CD14-positive monocyte (primary cell): ENCODE results near the gene USP48. TPM values are rescaled to one million over a fixed set of nuclear protein-coding genes. Genes with fewer than 3 reads are reported as not detected.

Experiments
- DNase-seq, 3 donors: peaks; one replicate each; pipeline ENCODE4 v3.0.0-alpha.2; 2011 to 2022
- H2AFZ ChIP-seq: 2 replicates; pipeline ENCODE4 v1.6.0; 2012; ENCODE audit warnings: mild to moderate bottlenecking, low read depth, low read length, inconsistent platforms; ENCODE audit not compliant: insufficient read depth, poor library complexity, severe bottlenecking
- H3K27ac ChIP-seq, 2 donors: 1 replicate in 1 of 2; 2 replicates in 1 of 2; pipeline ENCODE4 v1.5.1; 2012 to 2013; ENCODE audit warnings: low read length in 2 of 2, control low read depth in 1 of 2, inconsistent platforms in 1 of 2, low read depth in 1 of 2, mild to moderate bottlenecking in 1 of 2
- H3K27me3 ChIP-seq, 2 donors: one replicate each; pipeline versions ENCODE4 v1.6.0 to v1.6.1; 2011 to 2013; ENCODE audit warnings: low read length in 2 of 2; ENCODE audit not compliant: control insufficient read depth in 2 of 2, insufficient read depth in 2 of 2
- H3K36me3 ChIP-seq, 2 donors: replicated peaks in 1 of 2; 1 replicate in 1 of 2; 2 replicates in 1 of 2; pipeline versions ENCODE4 v1.5.1 to v1.6.1; 2012 to 2013; ENCODE audit warnings: low read length in 2 of 2, control low read depth in 1 of 2, inconsistent platforms in 1 of 2, mild to moderate bottlenecking in 1 of 2; ENCODE audit not compliant: insufficient read depth in 2 of 2, control insufficient read depth in 1 of 2
- H3K4me1 ChIP-seq, 2 donors: 1 replicate in 1 of 2; 2 replicates in 1 of 2; pipeline versions ENCODE4 v1.5.1 to v1.6.1; 2012 to 2013; ENCODE audit warnings: low read length in 2 of 2, control low read depth in 1 of 2, inconsistent platforms in 1 of 2, mild to moderate bottlenecking in 1 of 2, moderate library complexity in 1 of 2; ENCODE audit not compliant: insufficient read depth in 2 of 2, control insufficient read depth in 1 of 2
- H3K4me2 ChIP-seq: replicated peaks from 2 replicates; pipeline ENCODE3; 2012; ENCODE audit warnings: low read length, moderate library complexity, mild to moderate bottlenecking; ENCODE audit not compliant: poor library complexity, severe bottlenecking; ENCODE audit errors: extremely low read depth
- H3K4me3 ChIP-seq, 3 experiments: fragments of 200-600 bp in 1 of 3; sonication (generic) in 1 of 3; replicated peaks in 1 of 3; 1 replicate in 2 of 3; 2 replicates in 1 of 3; pipeline ENCODE4 v1.5.1; 2011 to 2013; ENCODE audit warnings: low read length in 3 of 3, mild to moderate bottlenecking in 3 of 3, control low read depth in 2 of 3, low read depth in 2 of 3, inconsistent platforms in 1 of 3, moderate library complexity in 1 of 3
- H3K79me2 ChIP-seq: 2 replicates; pipeline ENCODE4 v1.6.0; 2012; ENCODE audit warnings: mild to moderate bottlenecking, control low read depth, inconsistent platforms, low read length, moderate library complexity; ENCODE audit not compliant: insufficient read depth
- H3K9ac ChIP-seq: 2 replicates; pipeline ENCODE4 v1.6.0; 2017; ENCODE audit warnings: low read length, mild to moderate bottlenecking; ENCODE audit not compliant: insufficient read depth, poor library complexity, severe bottlenecking
- H3K9me3 ChIP-seq, 2 donors: replicated peaks in 1 of 2; 1 replicate in 1 of 2; 2 replicates in 1 of 2; pipeline versions ENCODE4 v1.5.1 to v1.6.1; 2012 to 2013; ENCODE audit warnings: low read length in 2 of 2, control low read depth in 1 of 2; ENCODE audit not compliant: control insufficient read depth in 1 of 2, insufficient read depth in 1 of 2
- H4K20me1 ChIP-seq: 2 replicates; pipeline ENCODE4 v1.6.0; 2012; ENCODE audit warnings: mild to moderate bottlenecking, low read length, control low read depth, moderate library complexity; ENCODE audit not compliant: insufficient read depth
- H3K27ac Mint-ChIP-seq, 7 donors: one replicate each; pipeline ENCODE4 v1.8.0; 2020; ENCODE audit warnings: mild to moderate bottlenecking in 7 of 7, mixed read lengths in 7 of 7, moderate library complexity in 6 of 7, inconsistent platforms in 2 of 7
- H3K27me3 Mint-ChIP-seq, 3 donors: one replicate each; pipeline ENCODE4 v1.8.0; 2021 to 2022; ENCODE audit warnings: low read depth in 3 of 3, mild to moderate bottlenecking in 3 of 3, mixed read lengths in 3 of 3, moderate library complexity in 3 of 3, inconsistent platforms in 1 of 3
- H3K36me3 Mint-ChIP-seq, 2 donors: one replicate each; pipeline ENCODE4 v1.8.0; 2020; ENCODE audit warnings: mixed read lengths in 2 of 2, inconsistent platforms in 1 of 2, mild to moderate bottlenecking in 1 of 2
- H3K4me1 Mint-ChIP-seq: one replicate; pipeline ENCODE4 v1.8.0; 2020; ENCODE audit warnings: mild to moderate bottlenecking, mixed read lengths
- H3K4me3 Mint-ChIP-seq, 2 donors: one replicate each; pipeline ENCODE4 v1.8.0; 2020; ENCODE audit warnings: mild to moderate bottlenecking in 2 of 2, mixed read lengths in 2 of 2, moderate library complexity in 1 of 2
- H3K9me3 Mint-ChIP-seq, 7 donors: one replicate each; pipeline ENCODE4 v1.8.0; 2020 to 2022; ENCODE audit warnings: mixed read lengths in 7 of 7, mild to moderate bottlenecking in 6 of 7, moderate library complexity in 6 of 7, inconsistent platforms in 2 of 7
- CTCF ChIP-seq: fragments of 200-600 bp; IDR thresholded peaks from one replicate; pipeline ENCODE4 v1.8.0; 2022; ENCODE audit warnings: antibody characterized with exemption, mild to moderate bottlenecking
- WGBS: methylation state at CpG from one replicate; pipeline ENCODE4 v1.1.5; 2013; ENCODE audit warnings: missing lambda C conversion rate; ENCODE audit not compliant: insufficient coverage; 5-methylcytosine and 5-hydroxymethylcytosine counted together
- intact Hi-C, 2 donors: fragments of 100-400 bp; cut with micrococcal nuclease; formaldehyde crosslinking; loops; one replicate each; pipeline versions ENCODE4 v1.15.0 to v1.15.1; 2023
- polyA plus RNA-seq, 3 donors: library from polyadenylated mRNA; depleted of rRNA in 1 of 3; unstranded in 2 of 3; stranded (reverse) in 1 of 3; fragments of 300-500 nt in 2 of 3; fragments of >200 nt in 1 of 3; fragmentation: Illumina TruSeq in 2 of 3; gene quantifications; 1 replicate in 2 of 3; 2 replicates in 1 of 3; pipeline ENCODE4 v1.2.3, GENCODE V29; 2012 to 2021

Gene USP48
- polyA plus RNA-seq, 3 donors = 26.5 to 40.2 (median 34.3) TPM

GRCh38 chr1:21707086-21707840 is 75.7 kb downstream of the USP48 start:
- Histone ChIP-seq H3K4me1 (peaks cover 5 to 8% of the 10 kb centered on the region in 2 donors), H3K27ac (peak overlapping the region in 1 of 2 donors; percentile 11), H3K36me3 (peaks cover 60 to 74% of the 10 kb centered on the region in 2 donors), H3K9me3 (no peaks in the 10 kb centered on the region), H3K27me3 (no peaks in the 10 kb centered on the region), H3K4me2 (no peak overlapping the region), H2AFZ (no peak overlapping the region), H3K79me2 (peaks cover 15% of the 10 kb centered on the region), H3K4me3 (no peak overlapping the region), H3K9ac (no peak overlapping the region), H4K20me1 (peaks cover 17% of the 10 kb centered on the region)
- no peak for DNase-seq
- Mint-ChIP-seq H3K36me3 (peaks cover 66 to 80% of the 10 kb centered on the region in 2 donors), H3K4me1 (peaks cover 15% of the 10 kb centered on the region), H3K9me3 (no peaks in the 10 kb centered on the region), H3K27me3 (no peaks in the 10 kb centered on the region), H3K27ac (peak overlapping the region in 1 of 7 donors; percentile 60), H3K4me3 (no peak overlapping the region)
- WGBS = 89% methylated on average over 1 of the region's 5 CpGs
- intact Hi-C loops = loop anchor here in 1 of 2 donors (10.0 kb wide), 1 partner anchor 258 kb away; no protein-coding TSS in a partner anchor
- TF ChIP-seq CTCF = no peak

DNA sequence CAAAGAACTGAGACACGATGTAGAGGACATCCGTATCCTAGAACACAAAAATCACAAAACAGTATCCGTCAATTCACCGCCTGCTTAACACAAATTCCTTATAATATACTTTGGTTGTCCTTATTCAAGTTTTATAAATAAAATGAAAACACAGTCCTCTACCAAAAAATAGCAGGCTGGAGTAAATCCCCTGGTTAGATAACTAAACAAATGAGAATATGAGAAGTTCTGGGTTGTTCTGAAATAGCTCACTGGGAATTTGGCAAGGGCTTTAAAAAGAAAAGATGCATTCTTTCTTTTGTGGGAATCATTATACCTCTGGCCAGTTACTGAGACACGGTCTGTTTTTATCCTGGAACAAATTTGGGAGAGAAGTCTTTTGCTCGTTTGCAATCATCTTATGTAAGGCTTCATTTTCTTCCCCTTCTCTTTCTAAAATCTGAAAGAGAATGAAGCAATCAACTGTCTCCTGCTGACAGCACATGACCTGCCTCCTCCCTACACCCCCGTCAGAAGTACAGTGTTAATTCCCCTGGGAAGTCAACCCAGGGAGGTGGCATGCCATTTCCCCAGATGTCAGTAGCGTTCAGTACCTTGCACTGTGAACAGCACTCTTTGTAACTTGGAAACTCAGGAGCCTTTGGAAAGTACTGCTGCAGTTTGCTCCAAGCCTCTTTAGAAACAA is 76.7 kb downstream of the USP48 start:
- Mint-ChIP-seq H3K4me3 (peak overlapping the region in 1 of 2 donors; percentile 30), H3K4me1 (peaks cover 15% of the 10 kb centered on the region), H3K27me3 (no peaks in the 10 kb centered on the region), H3K27ac (peak overlapping the region in 6 of 7 donors; percentile 42 to 83 (median 68)), H3K36me3 (peaks cover 66 to 80% of the 10 kb centered on the region in 2 donors), H3K9me3 (no peaks in the 10 kb centered on the region)
- WGBS = 0% methylated on average over 2 of the region's 8 CpGs
- H2AFZ ChIP-seq = no peak overlapping the region
- H4K20me1 ChIP-seq = peaks cover 17% of the 10 kb centered on the region
- peak overlapping the region in 1 of 2 donors; percentile 72 for H3K27ac ChIP-seq
- no peak overlapping the region for H3K4me3 ChIP-seq
- H3K4me2 ChIP-seq = no peak overlapping the region
- no peak for TF ChIP-seq CTCF
- no peaks in the 10 kb centered on the region for H3K27me3 ChIP-seq
- no peak overlapping the region for H3K9ac ChIP-seq
- peaks cover 19% of the 10 kb centered on the region for H3K79me2 ChIP-seq
- H3K4me1 ChIP-seq = peaks cover 5 to 8% of the 10 kb centered on the region in 2 donors
- intact Hi-C loops = loop anchor here in 1 of 2 donors (10.0 kb wide), 1 partner anchor 259 kb away; no protein-coding TSS in a partner anchor
- no peaks in the 10 kb centered on the region for H3K9me3 ChIP-seq
- peak in 1 of 3 donors; percentile 23 for DNase-seq
- peaks cover 60 to 74% of the 10 kb centered on the region in 2 donors for H3K36me3 ChIP-seq
